Karpas-422 (cell line): ENCODE data around the gene ASIC5. TPM values are rescaled to one million over a fixed set of nuclear protein-coding genes. Genes with fewer than 3 reads are reported as not detected.
"Not testable (repeated sequence)": the region's sequence is repeated elsewhere in the genome, so short reads cannot be mapped to it uniquely, and the experiment has no call there.

Experiments
- DNase-seq: peaks from one replicate; pipeline ENCODE4 v3.0.0-alpha.2; 2015
- H2AFZ ChIP-seq: fragments of 200-600 bp; sonication (generic); 2 replicates; pipeline ENCODE4 v1.6.1; 2014; ENCODE audit warnings: antibody characterized with exemption, low read length, mixed read lengths
- H3K27ac ChIP-seq: fragments of 200-600 bp; sonication (generic); 2 replicates; pipeline ENCODE4 v1.5.1; 2014; ENCODE audit warnings: mild to moderate bottlenecking, low read length, moderate library complexity
- H3K27me3 ChIP-seq: fragments of 200-600 bp; sonication (generic); 2 replicates; pipeline ENCODE4 v1.6.1; 2014; ENCODE audit warnings: low read length, mixed read lengths
- H3K36me3 ChIP-seq: fragments of 200-600 bp; sonication (generic); 2 replicates; pipeline ENCODE4 v1.6.1; 2014; ENCODE audit warnings: low read length, mixed read lengths; ENCODE audit not compliant: insufficient read depth
- H3K4me1 ChIP-seq: fragments of 200-600 bp; sonication (generic); 2 replicates; pipeline ENCODE4 v1.6.1; 2014; ENCODE audit warnings: mild to moderate bottlenecking, low read length, mixed read lengths
- H3K4me2 ChIP-seq: fragments of 200-600 bp; sonication (generic); 2 replicates; pipeline ENCODE4 v1.6.1; 2014; ENCODE audit warnings: low read length, low read depth, mild to moderate bottlenecking; ENCODE audit not compliant: poor library complexity, severe bottlenecking
- H3K4me3 ChIP-seq: fragments of 200-600 bp; sonication (generic); 2 replicates; pipeline ENCODE4 v1.5.1; 2014; ENCODE audit warnings: mild to moderate bottlenecking, antibody characterized with exemption, low read length, mixed read lengths
- H3K79me2 ChIP-seq: fragments of 200-600 bp; sonication (generic); 2 replicates; pipeline ENCODE4 v1.6.1; 2014; ENCODE audit warnings: mild to moderate bottlenecking, low read length, mixed read lengths
- H3K9ac ChIP-seq: fragments of 200-600 bp; sonication (generic); 2 replicates; pipeline ENCODE4 v1.6.0; 2014; ENCODE audit warnings: low read length
- H3K9me2 ChIP-seq: fragments of 200-600 bp; sonication (generic), shearing (Covaris generic); replicated peaks from 2 replicates; pipeline ENCODE4 v1.6.0; 2014; ENCODE audit warnings: mild to moderate bottlenecking, low read length, moderate library complexity; ENCODE audit not compliant: insufficient read depth
- H3K9me3 ChIP-seq: fragments of 300-700, 200-600 bp; sonication (generic); 2 replicates; pipeline ENCODE4 v1.6.1; 2014; ENCODE audit warnings: low read length, mixed read lengths
- H4K20me1 ChIP-seq: fragments of 200-600 bp; sonication (generic); 2 replicates; pipeline ENCODE4 v1.6.1; 2014; ENCODE audit warnings: mild to moderate bottlenecking, antibody characterized with exemption, low read length, low read depth; ENCODE audit not compliant: insufficient read depth
- total RNA-seq: library from RNA; depleted of rRNA; stranded (reverse); fragments of >200 nt; shearing (Covaris generic); gene quantifications from 2 replicates; pipeline ENCODE4 v1.2.3, GENCODE V29; 2014; ENCODE audit warnings: low replicate concordance

Gene ASIC5
- total RNA-seq, 1 experiment from 2014 or later: not detected

GRCh38 chr4:155904331-155904730 is 38.3 kb upstream of the ASIC5 start:
- DNase-seq: no peak
- H3K4me2 ChIP-seq: no peak overlapping the region

DNA sequence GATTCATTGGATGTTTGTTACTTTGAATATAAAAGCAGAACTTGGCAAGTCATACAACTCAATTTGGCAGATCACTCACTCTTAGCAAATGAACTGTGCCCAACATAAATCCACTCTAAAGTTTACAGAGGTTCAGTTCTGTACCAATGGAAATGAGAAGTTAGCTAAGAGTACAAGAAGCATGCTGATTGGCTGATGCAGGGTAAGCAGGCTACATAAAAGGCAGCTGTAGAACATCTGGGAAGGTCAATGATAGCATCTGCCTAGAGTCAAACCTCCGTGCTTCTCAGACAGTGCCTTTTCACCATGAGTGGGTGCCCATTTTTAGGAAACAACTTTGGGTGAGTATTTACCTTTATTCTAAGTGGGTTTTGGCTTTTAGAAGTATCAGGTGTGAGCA is 37.4 kb upstream of the ASIC5 start, which contains the start of gene TDO2:
Gene TDO2 (plus strand): TSS at position 244 of the 400 bp plus-strand sequence. CDS start 63 bp downstream, at position 307.
- Histone ChIP-seq H3K36me3 (no peaks in the 10 kb centered on the region), H3K27ac (no peak within 1 kb of the TSS), H3K9me2 (no peaks in the 10 kb centered on the region), H3K9me3 (no peaks in the 10 kb centered on the region), H4K20me1 (no peaks in the 10 kb centered on the region), H3K79me2 (no peaks in the 10 kb centered on the region), H3K4me1 (peaks cover 19% of the 10 kb centered on the region), H2AFZ (no peak within 1 kb of the TSS), H3K4me2 (no peak within 1 kb of the TSS), H3K27me3 (no peaks in the 10 kb centered on the region), H3K4me3 (no peak within 1 kb of the TSS), H3K9ac (no peak within 1 kb of the TSS)
- peak; percentile 59 for DNase-seq

More at GRCh38 chr4:155904331-155904730, 38.3 kb upstream of the ASIC5 start:
- Histone ChIP-seq H3K27ac (no peak overlapping the region), H4K20me1 (no peaks in the 10 kb centered on the region), H3K4me1 (peaks cover 23% of the 10 kb centered on the region), H3K79me2 (no peaks in the 10 kb centered on the region), H3K9me3 (no peaks in the 10 kb centered on the region), H3K36me3 (no peaks in the 10 kb centered on the region), H3K9me2 (no peaks in the 10 kb centered on the region), H3K27me3 (no peaks in the 10 kb centered on the region), H3K9ac (no peak overlapping the region), H2AFZ (no peak overlapping the region), H3K4me3 (no peak overlapping the region)

DNA sequence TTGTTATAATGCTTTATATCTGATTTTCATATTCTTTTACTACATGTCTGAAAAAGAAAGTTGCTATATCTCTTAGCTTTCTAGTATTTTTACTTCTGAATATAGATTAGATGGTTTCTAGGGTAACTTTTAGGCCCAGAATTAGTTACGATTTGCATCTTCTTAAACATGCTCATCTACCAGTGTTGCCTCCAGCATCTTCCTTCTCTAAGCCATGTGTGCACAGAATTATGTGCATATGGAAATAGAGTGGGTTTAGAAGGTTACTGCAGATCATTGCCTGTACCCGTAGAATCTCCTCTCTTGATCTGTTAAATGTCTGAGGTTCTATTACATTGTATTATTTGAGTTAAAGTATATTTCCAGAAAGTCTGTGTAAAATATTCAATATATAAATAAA is 34.9 kb upstream of the ASIC5 start:
- H2AFZ ChIP-seq: no peak overlapping the region
- H3K27ac ChIP-seq: no peak overlapping the region
- H4K20me1 ChIP-seq: no peaks in the 10 kb centered on the region
- H3K9me3 ChIP-seq: no peaks in the 10 kb centered on the region
- H3K27me3 ChIP-seq: no peaks in the 10 kb centered on the region
- H3K4me2 ChIP-seq: no peak overlapping the region
- DNase-seq: peak; percentile 55
- no peak overlapping the region for H3K9ac ChIP-seq
- H3K4me3 ChIP-seq: no peak overlapping the region
- H3K4me1 ChIP-seq: peaks cover 14% of the 10 kb centered on the region
- H3K9me2 ChIP-seq: no peaks in the 10 kb centered on the region
- no peaks in the 10 kb centered on the region for H3K79me2 ChIP-seq
- no peaks in the 10 kb centered on the region for H3K36me3 ChIP-seq

DNA sequence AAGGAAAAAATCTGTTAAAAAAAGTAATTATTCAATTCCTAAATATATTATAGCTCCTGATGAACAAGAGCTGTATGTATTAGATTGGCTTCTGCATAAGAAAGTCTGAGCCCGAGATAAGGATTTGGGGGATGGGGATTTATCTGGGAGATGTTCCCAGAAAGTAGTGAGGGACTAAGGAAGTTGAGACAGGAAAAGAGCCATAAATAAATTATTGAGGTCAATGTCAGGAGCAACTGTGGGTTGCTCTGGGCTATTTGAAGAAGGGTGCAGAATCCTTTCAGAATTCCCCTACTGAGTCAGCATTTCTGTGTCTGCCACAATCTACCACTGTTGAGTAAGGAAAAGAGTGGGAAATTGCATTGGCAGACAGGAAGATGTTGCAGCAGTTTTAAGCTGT is 34.3 kb upstream of the ASIC5 start:
- no peaks in the 10 kb centered on the region for H3K9me2 ChIP-seq
- no peak overlapping the region for H3K9ac ChIP-seq
- H3K79me2 ChIP-seq: no peaks in the 10 kb centered on the region
- H3K9me3 ChIP-seq: no peaks in the 10 kb centered on the region
- no peak for DNase-seq
- H3K27me3 ChIP-seq: no peaks in the 10 kb centered on the region
- H3K4me2 ChIP-seq: no peak overlapping the region
- no peak overlapping the region for H3K27ac ChIP-seq
- H3K36me3 ChIP-seq: no peaks in the 10 kb centered on the region
- H3K4me1 ChIP-seq: peaks cover 14% of the 10 kb centered on the region
- no peak overlapping the region for H3K4me3 ChIP-seq
- no peak overlapping the region for H2AFZ ChIP-seq
- no peaks in the 10 kb centered on the region for H4K20me1 ChIP-seq

- Histone ChIP-seq H2AFZ (no peak overlapping the region), H3K9me3 (no peaks in the 10 kb centered on the region), H3K27ac (no peak overlapping the region), H3K9me2 (no peaks in the 10 kb centered on the region), H3K36me3 (no peaks in the 10 kb centered on the region), H3K27me3 (no peaks in the 10 kb centered on the region), H3K4me1 (peaks cover 14% of the 10 kb centered on the region), H4K20me1 (no peaks in the 10 kb centered on the region), H3K4me2 (no peak overlapping the region), H3K79me2 (no peaks in the 10 kb centered on the region), H3K9ac (no peak overlapping the region), H3K4me3 (no peak overlapping the region)
- DNase-seq: no peak
These were observed 33.8 kb upstream of the ASIC5 start for GRCh38 chr4:155899891-155900290.

DNA sequence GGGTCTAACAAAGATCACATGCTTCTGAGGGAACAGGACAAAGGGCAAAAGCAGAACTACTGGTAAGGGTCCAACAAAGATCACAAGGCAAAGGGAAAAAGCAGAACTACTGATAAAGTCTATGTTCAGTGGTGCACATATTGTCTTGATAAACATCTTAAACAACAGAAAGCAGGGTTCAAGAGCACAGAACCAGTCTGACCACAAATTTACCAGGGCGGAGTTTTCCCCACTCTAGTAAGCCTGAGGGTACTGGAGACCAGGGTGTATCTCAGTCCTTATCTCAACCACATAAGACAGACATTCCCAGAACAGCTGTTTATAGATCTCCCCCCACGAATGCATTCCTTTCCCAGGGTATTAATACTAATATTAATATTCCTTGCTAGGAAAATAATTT is 32.3 kb upstream of the ASIC5 start:
- not testable (repeated sequence) for H3K79me2 ChIP-seq, DNase-seq

DNA sequence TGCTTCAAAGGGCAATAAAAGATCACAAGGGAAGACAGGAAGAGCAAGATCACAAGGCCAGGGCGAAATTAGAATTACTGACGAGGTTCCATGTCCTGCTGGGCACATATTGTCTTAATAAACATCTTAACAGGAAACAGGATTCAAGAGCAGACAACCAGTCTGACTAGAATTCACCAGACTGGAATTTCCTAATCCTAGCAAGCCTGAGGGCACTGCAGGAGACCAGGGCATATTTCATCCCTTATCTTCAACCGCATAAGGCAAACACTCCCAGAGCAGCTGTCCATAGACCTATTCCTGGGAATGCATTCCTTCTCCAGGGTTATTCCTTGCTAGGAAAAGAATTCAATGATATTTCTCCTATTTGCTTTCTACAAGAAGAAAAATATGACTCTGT is 25.0 kb upstream of the ASIC5 start:
- DNase-seq: no peak
- Histone ChIP-seq H3K4me3 (no peak overlapping the region), H2AFZ (no peak overlapping the region), H3K36me3 (no peaks in the 10 kb centered on the region), H3K4me1 (no peaks in the 10 kb centered on the region), H3K79me2 (no peaks in the 10 kb centered on the region), H3K27ac (no peak overlapping the region), H3K9ac (no peak overlapping the region), H4K20me1 (no peaks in the 10 kb centered on the region), H3K9me2 (no peaks in the 10 kb centered on the region), H3K4me2 (no peak overlapping the region), H3K9me3 (no peaks in the 10 kb centered on the region), H3K27me3 (no peaks in the 10 kb centered on the region)

More for the DNA sequence above, 32.3 kb upstream of the ASIC5 start:
- H4K20me1 ChIP-seq, H3K9me3 ChIP-seq, H3K27me3 ChIP-seq, H3K4me1 ChIP-seq, H3K4me3 ChIP-seq, H3K9me2 ChIP-seq, H3K27ac ChIP-seq, H3K9ac ChIP-seq, H3K36me3 ChIP-seq, H3K4me2 ChIP-seq, H2AFZ ChIP-seq: not testable (repeated sequence)

GRCh38 chr4:155889946-155890345 is 23.9 kb upstream of the ASIC5 start:
- H3K9ac ChIP-seq: no peak overlapping the region
- H3K4me2 ChIP-seq: no peak overlapping the region
- H3K9me3 ChIP-seq: no peaks in the 10 kb centered on the region

More at GRCh38 chr4:155889946-155890345, 23.9 kb upstream of the ASIC5 start:
- H3K4me1 ChIP-seq: no peaks in the 10 kb centered on the region
- DNase-seq: no peak
- no peak overlapping the region for H2AFZ ChIP-seq
- H3K4me3 ChIP-seq: no peak overlapping the region
- no peaks in the 10 kb centered on the region for H3K9me2 ChIP-seq
- H3K27ac ChIP-seq: no peak overlapping the region
- H3K27me3 ChIP-seq: no peaks in the 10 kb centered on the region
- H3K79me2 ChIP-seq: no peaks in the 10 kb centered on the region
- no peaks in the 10 kb centered on the region for H4K20me1 ChIP-seq
- no peaks in the 10 kb centered on the region for H3K36me3 ChIP-seq
